NCI-H2171 treated with DMSO at 0.1 percent for 48 hours (cell line): ENCODE measurements around the gene PTGR1.
A peak's percentile ranks its signal among the peaks of the same experiment; 100 is the strongest.
"Not testable (repeated sequence)": the region's sequence is repeated elsewhere in the genome, so short reads cannot be mapped to it uniquely, and the experiment has no call there.

Experiments used
- DNase-seq: peaks from one replicate; lab custom pipeline; 2025; lab: John Stamatoyannopoulos, UW

Gene PTGR1

GRCh38 chr9:111613436-111614040, 14.1 kb upstream of the PTGR1 start:
- DNase-seq = no peak

- no peak for DNase-seq
These were observed 11.4 kb upstream of the PTGR1 start for GRCh38 chr9:111610845-111611244.

- DNase-seq = no peak
These were observed 10.7 kb upstream of the PTGR1 start for GRCh38 chr9:111610149-111610548.

GRCh38 chr9:111605041-111605559, 5.7 kb upstream of the PTGR1 start:
- DNase-seq = no peak

DNA sequence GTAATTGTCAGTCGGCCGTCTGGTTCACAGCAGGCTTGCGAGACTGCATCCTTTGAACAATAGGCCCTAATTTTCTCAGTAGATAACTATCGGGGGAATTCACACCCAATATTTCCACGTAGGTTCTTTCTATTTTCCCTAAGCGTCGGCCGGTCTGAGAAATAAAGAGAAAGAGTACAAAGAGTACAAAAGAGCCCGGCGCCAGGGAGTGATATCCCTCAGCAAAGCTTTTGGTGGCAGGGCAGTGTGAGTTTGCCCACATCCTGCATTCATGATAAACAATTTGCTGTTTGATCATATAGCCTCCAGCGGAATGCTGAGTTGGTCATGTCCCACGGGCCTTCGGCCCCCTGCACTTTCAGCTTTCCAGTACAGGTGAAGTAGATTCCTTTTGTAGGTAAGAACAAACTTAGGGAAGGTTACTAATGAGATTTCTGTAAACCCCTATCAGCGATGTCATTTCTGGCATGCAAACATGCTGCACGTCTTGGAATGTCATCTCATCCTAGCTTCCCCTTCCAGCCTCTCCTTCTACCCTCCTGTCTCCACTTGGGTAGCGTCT, 4.7 kb upstream of the PTGR1 start:
- DNase-seq = no peak

- DNase-seq = no peak
These were observed 3.6 kb upstream of the PTGR1 start for GRCh38 chr9:111603041-111603440.

DNA sequence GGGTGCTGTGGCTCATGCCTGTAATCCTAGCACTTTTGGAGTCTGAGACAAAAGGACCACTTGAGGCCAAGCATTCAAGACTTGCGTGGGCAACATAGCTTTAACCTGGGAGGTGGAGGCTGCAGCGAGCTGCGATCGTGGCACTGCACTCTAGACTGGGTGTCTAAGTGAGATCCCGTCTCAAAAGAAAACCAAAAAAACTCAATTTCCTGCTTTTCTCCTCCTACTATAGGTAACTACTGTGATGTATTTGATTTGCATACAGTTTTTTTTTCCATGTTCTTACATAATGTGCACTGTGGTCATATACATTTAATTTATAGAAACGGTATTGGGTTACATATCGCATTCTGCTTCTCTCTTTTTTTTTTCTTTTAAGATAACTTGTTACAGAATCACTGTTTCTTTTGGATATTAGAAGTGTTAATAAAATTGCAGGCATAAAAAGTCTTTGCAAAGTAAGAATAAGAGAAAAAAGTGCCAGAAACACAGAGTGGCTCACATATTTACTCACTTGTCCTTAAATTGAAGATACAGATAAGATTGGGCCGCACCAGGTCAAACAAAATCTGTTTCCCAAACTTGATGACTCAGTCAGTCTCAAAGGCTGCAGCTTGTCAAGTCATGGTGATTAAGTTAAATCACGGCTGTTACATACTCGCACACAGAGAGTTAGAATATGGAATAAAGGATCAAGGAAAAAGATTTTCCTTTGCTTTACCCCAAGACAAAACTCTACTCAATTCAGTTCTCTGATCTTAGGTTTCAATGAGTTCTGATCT, 2.0 kb upstream of the PTGR1 start:
- DNase-seq = no peak

DNA sequence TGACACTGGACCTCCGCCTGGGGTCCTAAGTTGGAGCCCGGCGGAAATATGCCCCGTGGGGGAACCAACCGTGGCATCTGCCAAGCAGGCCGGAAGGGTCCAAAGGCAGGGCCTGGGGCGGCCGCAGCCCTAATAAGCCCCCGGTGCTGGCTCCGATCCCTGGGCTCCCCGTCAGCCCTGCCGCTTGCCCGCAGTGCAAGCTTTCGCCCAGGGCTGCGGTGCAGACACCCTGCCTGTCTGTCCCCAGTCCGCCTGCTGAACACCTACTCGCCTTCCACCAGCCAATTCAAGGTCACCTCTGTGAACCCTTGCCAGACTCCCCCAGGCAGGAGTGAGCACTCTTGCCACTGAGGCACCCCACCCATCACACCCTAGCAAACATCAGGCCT, 502 bp upstream of the PTGR1 start:
- DNase-seq = no peak

- DNase-seq = no peak
These were observed 735 bp downstream of the PTGR1 start for GRCh38 chr9:111598733-111599091.

- DNase-seq = peak; percentile 78
These were observed 1.4 kb downstream of the PTGR1 start for GRCh38 chr9:111597852-111598732.

GRCh38 chr9:111588846-111589245, 10.6 kb downstream of the PTGR1 start:
- DNase-seq = no peak

DNA sequence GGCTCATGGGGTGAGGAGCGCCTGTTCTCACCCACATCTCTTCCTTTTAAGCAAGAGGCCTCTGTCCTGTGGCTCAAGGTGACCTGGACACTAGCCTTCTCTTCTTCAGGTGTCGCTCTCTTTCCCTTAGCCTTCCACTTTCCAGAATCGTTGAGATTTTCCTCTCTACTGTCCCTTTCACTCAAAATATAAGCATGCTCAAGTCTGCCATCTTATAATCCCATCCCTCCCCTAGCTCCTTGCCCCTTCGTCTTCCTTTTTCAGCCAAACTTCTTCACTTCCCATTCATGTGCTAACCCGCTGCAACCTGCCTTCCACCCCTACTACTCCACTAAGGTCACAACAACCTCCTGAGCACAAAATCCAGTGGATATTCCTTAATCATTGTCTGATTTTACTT, 13.1 kb downstream of the PTGR1 start:
- DNase-seq = no peak

GRCh38 chr9:111582888-111583287, 16.6 kb downstream of the PTGR1 start:
- DNase-seq = no peak

GRCh38 chr9:111572950-111573604, 26.4 kb downstream of the PTGR1 start:
- peak; percentile 76 for DNase-seq

- DNase-seq = not testable (repeated sequence)
These were observed 31.3 kb downstream of the PTGR1 start for GRCh38 chr9:111568127-111568526.

GRCh38 chr9:111566234-111566633, 33.2 kb downstream of the PTGR1 start:
- peak; percentile 44 for DNase-seq

DNA sequence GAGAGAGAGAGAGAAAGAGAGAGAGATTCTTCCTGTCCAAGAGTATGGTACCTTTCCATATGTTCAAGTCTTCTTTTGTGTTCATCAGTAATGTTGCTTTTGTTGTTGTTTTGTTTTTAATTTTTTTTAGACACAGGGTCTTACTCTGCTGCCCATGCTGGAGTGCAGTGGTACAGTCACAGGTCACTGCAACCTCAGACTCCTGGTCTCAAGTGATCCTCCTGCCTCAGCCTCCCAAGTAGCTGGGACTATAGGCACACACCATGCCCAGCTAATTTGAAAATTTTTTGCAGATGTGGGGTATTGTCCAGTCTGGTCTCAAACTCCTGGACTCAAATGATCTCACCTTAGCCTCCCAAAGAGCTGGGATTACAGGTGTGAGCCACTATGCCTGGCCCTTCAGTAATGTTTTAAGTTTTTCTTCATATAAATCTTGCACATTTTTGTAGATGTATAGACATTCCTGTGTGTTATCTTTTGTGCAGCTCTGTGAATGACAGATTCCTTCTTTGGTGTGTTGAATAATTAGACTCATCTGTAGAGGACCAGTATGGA, 38.2 kb downstream of the PTGR1 start:
- no peak for DNase-seq

- no peak for DNase-seq
These were observed 40.3 kb downstream of the PTGR1 start for GRCh38 chr9:111559000-111559610.

GRCh38 chr9:111555425-111555824, 44.0 kb downstream of the PTGR1 start:
- not testable (repeated sequence) for DNase-seq

- DNase-seq = no peak
These were observed 50.8 kb downstream of the PTGR1 start for GRCh38 chr9:111548623-111549022.
